NCI-H1417 (cell line): ENCODE measurements around the gene GSK3A.
"Not testable (repeated sequence)": the region's sequence is repeated elsewhere in the genome, so short reads cannot be mapped to it uniquely, and the experiment has no call there.

Source experiments
- DNase-seq, 3 experiments: peaks; one replicate each; lab custom pipeline; 2025; lab: John Stamatoyannopoulos, UW

GSK3A gene

GRCh38 chr19:42268142-42268703 lies 25.8 kb upstream of the GSK3A start:
- DNase-seq, result peak; percentile 99 to 100 (median 100)

- DNase-seq, result no peak
These were observed 25.3 kb upstream of the GSK3A start for GRCh38 chr19:42267644-42268141.

- not testable (repeated sequence) for DNase-seq
These were observed 24.7 kb upstream of the GSK3A start for GRCh38 chr19:42266928-42267603.

GRCh38 chr19:42266105-42266504 lies 23.7 kb upstream of the GSK3A start:
- DNase-seq, result not testable (repeated sequence)

GRCh38 chr19:42261763-42262162 lies 19.4 kb upstream of the GSK3A start:
- no peak for DNase-seq

- DNase-seq, result not testable (repeated sequence)
These were observed 15.4 kb upstream of the GSK3A start for GRCh38 chr19:42257842-42258241.

- DNase-seq, result peak; percentile 24 to 67 (median 57)
These were observed 13.7 kb upstream of the GSK3A start for GRCh38 chr19:42255766-42256745.

GRCh38 chr19:42254850-42255765 lies 12.7 kb upstream of the GSK3A start, which contains the start of gene ERF:
Gene ERF, minus strand, starts transcription at chr19:42255128. Its CDS starts 129 bp downstream, at chr19:42254999.
- DNase-seq, result peak; percentile 78 to 93 (median 84)

- peak; percentile 56 to 69 (median 61) for DNase-seq
These were observed 11.9 kb upstream of the GSK3A start for GRCh38 chr19:42254089-42254849.

GRCh38 chr19:42253245-42254088 lies 11.1 kb upstream of the GSK3A start:
- peak in 2 of 3 experiments; percentile 50 to 60 for DNase-seq

GRCh38 chr19:42252365-42253244 lies 10.2 kb upstream of the GSK3A start:
- DNase-seq, result peak in 1 of 3 experiments; percentile 38

GRCh38 chr19:42251572-42252358 lies 9.4 kb upstream of the GSK3A start:
- DNase-seq, result no peak

- DNase-seq, result no peak
These were observed 8.5 kb upstream of the GSK3A start for GRCh38 chr19:42250666-42251531.

- DNase-seq, result no peak
These were observed 7.8 kb upstream of the GSK3A start for GRCh38 chr19:42250183-42250665.

- no peak for DNase-seq
These were observed 7.4 kb upstream of the GSK3A start for GRCh38 chr19:42249769-42250168.

- no peak for DNase-seq
These were observed 6.8 kb upstream of the GSK3A start for GRCh38 chr19:42249149-42249750.
